AG09309 (cell line): ENCODE results near the gene TRIM45.
"Not testable (repeated sequence)": the region's sequence is repeated elsewhere in the genome, so short reads cannot be mapped to it uniquely, and the experiment has no call there.

Experiments used
- DNase-seq: peaks from one replicate; pipeline ENCODE4 v3.0.0-alpha.2; 2010; ENCODE audit warnings: low read depth
- H3K4me3 ChIP-seq: 2 replicates; pipeline ENCODE4 v1.5.1; 2011; ENCODE audit warnings: mild to moderate bottlenecking, low read depth, low read length, moderate library complexity; ENCODE audit not compliant: control insufficient read depth
- CTCF ChIP-seq: IDR thresholded peaks from 2 replicates; pipeline ENCODE4 v1.5.1; 2011; ENCODE audit warnings: mild to moderate bottlenecking, low read depth, low read length, inconsistent platforms; ENCODE audit not compliant: insufficient read depth, control insufficient read depth; ENCODE audit errors: missing control alignments

The TRIM45 gene

DNA sequence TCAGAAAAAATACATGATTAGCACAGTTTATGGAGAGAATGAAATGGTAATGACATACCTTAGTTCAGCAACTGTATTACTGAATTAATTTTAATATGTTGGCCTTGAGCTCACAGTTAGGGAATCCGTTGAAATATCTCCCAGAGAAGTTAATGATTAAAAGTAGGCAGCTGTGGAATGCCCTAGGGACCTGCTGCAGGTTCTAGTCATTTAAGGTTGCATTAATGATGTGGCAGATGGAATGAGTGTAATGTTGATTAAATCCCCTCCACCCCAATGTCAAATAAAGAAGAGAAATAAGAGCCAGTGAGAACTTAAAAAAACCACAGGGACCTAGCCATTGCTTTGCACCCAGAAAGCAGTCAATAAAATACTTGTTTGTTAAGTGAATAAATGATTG is 40.3 kb upstream of the TRIM45 start:
- DNase-seq: no peak

DNA sequence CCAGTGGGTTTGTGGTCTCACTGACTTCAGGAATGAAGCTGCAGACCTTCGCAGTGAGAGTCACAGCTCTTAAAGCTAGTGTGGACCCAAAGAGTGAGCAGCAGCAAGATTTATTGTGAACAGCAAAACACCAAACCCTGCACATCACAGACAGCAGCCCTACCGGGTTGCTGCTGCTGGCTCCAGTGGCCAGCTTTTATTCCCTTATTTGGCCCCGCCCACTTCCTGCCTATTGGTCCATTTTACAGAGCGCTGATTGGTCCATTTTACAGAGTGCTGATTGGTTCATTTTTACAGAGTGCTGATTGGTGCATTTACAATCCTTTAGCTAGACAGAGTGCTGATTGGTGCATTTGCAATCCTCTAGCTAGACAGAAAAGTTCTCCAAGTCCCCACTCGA is 29.8 kb upstream of the TRIM45 start:
- not testable (repeated sequence) for H3K4me3 ChIP-seq, DNase-seq

More for the DNA sequence above, 40.3 kb upstream of the TRIM45 start:
- TF ChIP-seq CTCF: no peak
- no peak overlapping the region for H3K4me3 ChIP-seq

GRCh38 chr1:117150316-117150715 is 28.8 kb upstream of the TRIM45 start:
- no peak overlapping the region for H3K4me3 ChIP-seq
- DNase-seq: no peak
- TF ChIP-seq CTCF: no peak

- H3K4me3 ChIP-seq: no peak overlapping the region
- no peak for TF ChIP-seq CTCF
- peak; percentile 62 for DNase-seq
Measured at GRCh38 chr1:117147856-117148588, 26.5 kb upstream of the TRIM45 start.

DNA sequence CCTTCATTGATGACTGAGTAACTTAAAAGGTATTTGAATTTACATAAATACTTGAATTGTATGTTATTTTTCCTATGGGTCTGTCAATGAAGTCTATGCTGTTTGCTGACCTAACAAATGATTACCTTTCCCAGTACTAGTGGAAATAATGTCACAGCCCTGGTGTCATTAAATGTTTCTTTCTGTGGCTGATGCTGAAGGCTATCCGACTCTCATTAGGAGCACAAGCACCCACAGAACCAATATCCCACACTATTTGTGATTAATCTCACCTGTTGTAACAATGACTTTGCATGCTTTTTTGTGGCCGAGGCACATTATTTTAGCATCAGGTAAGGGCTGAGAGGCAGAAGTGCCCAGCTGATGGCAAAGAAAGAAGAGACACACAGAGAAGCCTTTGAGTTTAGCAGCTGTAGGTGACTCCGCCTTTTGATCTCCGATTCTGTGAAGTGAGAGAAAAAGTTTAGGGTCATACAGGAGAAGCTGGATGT is 25.8 kb upstream of the TRIM45 start:
- no peak for TF ChIP-seq CTCF
- no peak for DNase-seq
- H3K4me3 ChIP-seq: no peak overlapping the region

- H3K4me3 ChIP-seq: no peak overlapping the region
- no peak for TF ChIP-seq CTCF
- peak; percentile 78 for DNase-seq
Measured at GRCh38 chr1:117146575-117147340, 25.2 kb upstream of the TRIM45 start.

DNA sequence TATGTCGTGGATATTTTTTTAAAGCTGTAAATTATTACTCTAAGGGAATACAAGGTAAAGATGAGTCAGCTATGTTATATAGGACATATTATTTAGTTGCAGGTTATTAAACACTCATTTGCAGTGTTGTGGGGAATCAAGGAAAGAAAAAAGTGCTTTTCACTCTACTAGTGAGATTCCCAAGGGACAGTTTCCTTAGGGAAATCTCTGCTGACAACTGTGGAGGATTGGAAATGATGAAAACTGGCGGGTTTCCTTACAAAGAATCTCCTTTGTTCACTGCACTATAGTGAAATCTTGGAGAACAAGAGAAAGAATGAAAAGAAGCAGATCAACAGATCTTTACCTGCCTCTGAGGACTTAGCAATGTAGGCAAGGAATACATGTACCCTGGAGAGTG is 24.5 kb upstream of the TRIM45 start:
- no peak for DNase-seq
- H3K4me3 ChIP-seq: no peak overlapping the region
- TF ChIP-seq CTCF: no peak
